NB4 (cell line): ENCODE measurements around the gene ARPP21.

Experiments used
- CTCF ChIP-seq: IDR thresholded peaks from one replicate; pipeline ENCODE4 v1.5.1; 2012; ENCODE audit warnings: low read depth, low read length
- MAX ChIP-seq: IDR thresholded peaks from 2 replicates; pipeline ENCODE4 v1.6.1; 2011; ENCODE audit warnings: low read depth, low read length
- MYC ChIP-seq: IDR thresholded peaks from 2 replicates; pipeline ENCODE4 v1.6.1; 2011; ENCODE audit warnings: low read depth, low read length
- POLR2A ChIP-seq: IDR thresholded peaks from 2 replicates; pipeline ENCODE4 v1.6.1; 2011; ENCODE audit warnings: mild to moderate bottlenecking; ENCODE audit not compliant: insufficient read length; ENCODE audit errors: extremely low read depth

DNA sequence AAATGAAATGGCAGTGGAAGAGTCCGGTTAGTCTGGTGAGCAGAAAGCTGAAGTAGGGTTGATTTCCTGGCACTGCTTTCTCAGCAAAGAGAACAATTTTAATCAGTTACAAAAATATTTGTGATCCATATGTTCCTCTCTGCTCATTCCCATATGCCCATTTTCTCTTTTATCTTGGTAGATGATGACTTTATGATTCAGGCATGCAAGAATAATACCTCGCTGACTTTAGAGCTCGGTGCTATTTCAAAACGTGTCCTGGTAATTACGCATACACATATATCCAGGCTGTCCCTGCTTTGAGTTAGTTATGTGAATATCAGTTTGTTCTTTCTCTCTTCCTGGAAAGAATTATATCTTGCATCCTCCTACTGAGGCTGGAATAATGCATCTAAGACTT lies 38.5 kb downstream of the ARPP21 start:
- TF ChIP-seq CTCF (no peak), POLR2A (no peak), MAX (no peak), MYC (no peak)
